H9 (cell line): ENCODE measurements around the gene IGSF9B. TPM values are rescaled to one million over a fixed set of nuclear protein-coding genes. Genes with fewer than 3 reads are reported as not detected.

Experiments
- DNase-seq: peaks from one replicate; pipeline ENCODE4 v3.0.0-alpha.2; 2017
- H2AFZ ChIP-seq: one replicate; pipeline ENCODE4 v1.6.1; 2013; ENCODE audit warnings: mild to moderate bottlenecking, low read length, control low read depth, moderate library complexity
- H2AK5ac ChIP-seq: 2 replicates; pipeline ENCODE4 v1.6.1; 2013; ENCODE audit warnings: low read length, control low read depth, mixed read lengths; ENCODE audit not compliant: insufficient read length
- H2BK120ac ChIP-seq: one replicate; pipeline ENCODE4 v1.6.1; 2013; ENCODE audit warnings: low read depth, mild to moderate bottlenecking, low read length, control low read depth, inconsistent platforms; ENCODE audit not compliant: poor library complexity, severe bottlenecking
- H2BK12ac ChIP-seq: 2 replicates; pipeline ENCODE4 v1.6.1; 2013; ENCODE audit warnings: low read length, control low read depth, mixed read lengths, low read depth; ENCODE audit not compliant: insufficient read length
- H2BK15ac ChIP-seq: 2 replicates; pipeline ENCODE4 v1.6.1; 2013; ENCODE audit warnings: low read depth, low read length, control low read depth
- H2BK20ac ChIP-seq: one replicate; pipeline ENCODE4 v1.6.1; 2013; ENCODE audit warnings: low read depth, mild to moderate bottlenecking, low read length, control low read depth, inconsistent platforms; ENCODE audit not compliant: poor library complexity, severe bottlenecking
- H2BK5ac ChIP-seq: 2 replicates; pipeline ENCODE4 v1.6.1; 2013; ENCODE audit warnings: low read length, control low read depth, mixed read lengths; ENCODE audit not compliant: insufficient read length
- H3K14ac ChIP-seq: 2 replicates; pipeline ENCODE4 v1.6.1; 2013; ENCODE audit warnings: low read length, control low read depth; ENCODE audit not compliant: insufficient read depth
- H3K18ac ChIP-seq: 2 replicates; pipeline ENCODE4 v1.6.1; 2013; ENCODE audit warnings: low read depth, mild to moderate bottlenecking, mixed read lengths, low read length, control low read depth; ENCODE audit not compliant: insufficient read length
- H3K23ac ChIP-seq: 2 replicates; pipeline ENCODE4 v1.6.1; 2013; ENCODE audit warnings: low read length, control low read depth, mixed read lengths, low read depth; ENCODE audit not compliant: insufficient read length
- H3K23me2 ChIP-seq: 2 replicates; pipeline ENCODE4 v1.6.1; 2013; ENCODE audit warnings: low read depth, mild to moderate bottlenecking, mixed read lengths, low read length, control low read depth; ENCODE audit not compliant: insufficient read length, poor library complexity, severe bottlenecking
- H3K27ac ChIP-seq: 2 replicates; pipeline ENCODE4 v1.5.1; 2013; ENCODE audit warnings: low read length, control low read depth, mixed read lengths, low read depth; ENCODE audit not compliant: insufficient read length
- H3K27me3 ChIP-seq: 2 replicates; pipeline ENCODE4 v1.6.1; 2013; ENCODE audit warnings: low read length, control low read depth, inconsistent platforms; ENCODE audit not compliant: insufficient read depth
- H3K4ac ChIP-seq: 2 replicates; pipeline ENCODE4 v1.6.1; 2013; ENCODE audit warnings: low read depth, mild to moderate bottlenecking, control low read depth, inconsistent platforms, low read length, moderate library complexity
- H3K4me1 ChIP-seq: 2 replicates; pipeline ENCODE4 v1.6.1; 2013; ENCODE audit warnings: low read length, control low read depth, inconsistent platforms; ENCODE audit not compliant: insufficient read depth
- H3K4me2 ChIP-seq: 2 replicates; pipeline ENCODE4 v1.6.1; 2013; ENCODE audit warnings: low read length, control low read depth, mixed read lengths; ENCODE audit not compliant: insufficient read length, insufficient read depth
- H3K56ac ChIP-seq: 2 replicates; pipeline ENCODE4 v1.6.1; 2013; ENCODE audit warnings: low read depth, mild to moderate bottlenecking, mixed read lengths, low read length, control low read depth; ENCODE audit not compliant: insufficient read length
- H3K79me1 ChIP-seq: 2 replicates; pipeline ENCODE4 v1.6.1; 2013; ENCODE audit warnings: low read depth, mild to moderate bottlenecking, moderate library complexity, low read length, control low read depth, inconsistent platforms; ENCODE audit not compliant: insufficient read depth, poor library complexity, severe bottlenecking
- H3K79me2 ChIP-seq: 2 replicates; pipeline ENCODE4 v1.6.1; 2013; ENCODE audit warnings: low read length, control low read depth, inconsistent platforms; ENCODE audit not compliant: insufficient read depth
- H3K9ac ChIP-seq: 2 replicates; pipeline ENCODE4 v1.6.1; 2013; ENCODE audit warnings: low read length, control low read depth, mixed read lengths; ENCODE audit not compliant: insufficient read length; ENCODE audit errors: extremely low read depth
- H3K9me3 ChIP-seq: one replicate; pipeline ENCODE4 v1.6.1; 2013; ENCODE audit warnings: low read depth, low read length, inconsistent platforms; ENCODE audit not compliant: control insufficient read depth
- H3T11ph ChIP-seq: one replicate; pipeline ENCODE4 v1.6.1; 2013; ENCODE audit warnings: mild to moderate bottlenecking, low read length, control low read depth, inconsistent platforms
- H4K20me1 ChIP-seq: one replicate; pipeline ENCODE4 v1.6.1; 2013; ENCODE audit not compliant: control insufficient read depth, insufficient read length, insufficient read depth
- H4K5ac ChIP-seq: 2 replicates; pipeline ENCODE4 v1.6.1; 2013; ENCODE audit warnings: low read depth, mild to moderate bottlenecking, mixed read lengths, low read length, control low read depth; ENCODE audit not compliant: insufficient read length
- H4K8ac ChIP-seq: replicated peaks from 2 replicates; pipeline ENCODE4 v1.6.1; 2013; ENCODE audit warnings: low read length, control low read depth, mixed read lengths, low read depth; ENCODE audit not compliant: insufficient read length
- H4K91ac ChIP-seq: 2 replicates; pipeline ENCODE4 v1.6.1; 2013; ENCODE audit warnings: low read depth, mild to moderate bottlenecking, moderate library complexity, mixed read lengths, low read length, control low read depth; ENCODE audit not compliant: insufficient read length
- H3K27ac Mint-ChIP-seq, 3 experiments: 2 replicates in 2 of 3; 3 replicates in 1 of 3; pipeline ENCODE4 v1.8.0; 2020 to 2021; ENCODE audit warnings: mixed read lengths in 3 of 3, mild to moderate bottlenecking in 1 of 3, moderate library complexity in 1 of 3
- H3K27me3 Mint-ChIP-seq: 2 replicates; pipeline ENCODE4 v1.8.0; 2021; ENCODE audit warnings: low read depth, mild to moderate bottlenecking, moderate library complexity, mixed read lengths
- H3K36me3 Mint-ChIP-seq, 3 experiments: 2 replicates in 2 of 3; 3 replicates in 1 of 3; pipeline ENCODE4 v1.8.0; 2020 to 2021; ENCODE audit warnings: low read depth in 3 of 3, mixed read lengths in 3 of 3; ENCODE audit not compliant: insufficient read depth in 1 of 3
- H3K4me1 Mint-ChIP-seq, 2 experiments: 2 replicates each; pipeline ENCODE4 v1.8.0; 2020; ENCODE audit warnings: mixed read lengths in 2 of 2
- H3K4me3 Mint-ChIP-seq, 2 experiments: 2 replicates in 1 of 2; 3 replicates in 1 of 2; pipeline ENCODE4 v1.8.0; 2020 to 2021; ENCODE audit warnings: mild to moderate bottlenecking in 2 of 2, mixed read lengths in 2 of 2, moderate library complexity in 1 of 2
- H3K9me3 Mint-ChIP-seq, 2 experiments: 2 replicates in 1 of 2; 3 replicates in 1 of 2; pipeline ENCODE4 v1.8.0; 2020; ENCODE audit warnings: mild to moderate bottlenecking in 2 of 2, mixed read lengths in 2 of 2, moderate library complexity in 1 of 2
- WGBS: extraction: QIAGEN DNeasy Blood & Tissue Kit; methylation state at CpG from one replicate; pipeline ENCODE4 v1.1.7; 2013; ENCODE audit warnings: missing lambda C conversion rate, low lambda C conversion rate, mixed read lengths; ENCODE audit not compliant: insufficient read length; ENCODE audit errors: extremely low coverage; 5-methylcytosine and 5-hydroxymethylcytosine counted together
- total RNA-seq: library from RNA; stranded (reverse); gene quantifications from 2 replicates; pipeline ENCODE4 v1.2.1, GENCODE V29; 2021
- TF ChIP-seq, protein P1 (sequence below): fragments of 200-600 bp; sonication (generic); conservative IDR thresholded peaks from 3 replicates; pipeline ENCODE4 v1.8.0; 2021; ENCODE audit warnings: antibody characterized with exemption, mild to moderate bottlenecking

Gene IGSF9B
- total RNA-seq, 1 experiment from 2014 or later: 25.7 TPM

DNA sequence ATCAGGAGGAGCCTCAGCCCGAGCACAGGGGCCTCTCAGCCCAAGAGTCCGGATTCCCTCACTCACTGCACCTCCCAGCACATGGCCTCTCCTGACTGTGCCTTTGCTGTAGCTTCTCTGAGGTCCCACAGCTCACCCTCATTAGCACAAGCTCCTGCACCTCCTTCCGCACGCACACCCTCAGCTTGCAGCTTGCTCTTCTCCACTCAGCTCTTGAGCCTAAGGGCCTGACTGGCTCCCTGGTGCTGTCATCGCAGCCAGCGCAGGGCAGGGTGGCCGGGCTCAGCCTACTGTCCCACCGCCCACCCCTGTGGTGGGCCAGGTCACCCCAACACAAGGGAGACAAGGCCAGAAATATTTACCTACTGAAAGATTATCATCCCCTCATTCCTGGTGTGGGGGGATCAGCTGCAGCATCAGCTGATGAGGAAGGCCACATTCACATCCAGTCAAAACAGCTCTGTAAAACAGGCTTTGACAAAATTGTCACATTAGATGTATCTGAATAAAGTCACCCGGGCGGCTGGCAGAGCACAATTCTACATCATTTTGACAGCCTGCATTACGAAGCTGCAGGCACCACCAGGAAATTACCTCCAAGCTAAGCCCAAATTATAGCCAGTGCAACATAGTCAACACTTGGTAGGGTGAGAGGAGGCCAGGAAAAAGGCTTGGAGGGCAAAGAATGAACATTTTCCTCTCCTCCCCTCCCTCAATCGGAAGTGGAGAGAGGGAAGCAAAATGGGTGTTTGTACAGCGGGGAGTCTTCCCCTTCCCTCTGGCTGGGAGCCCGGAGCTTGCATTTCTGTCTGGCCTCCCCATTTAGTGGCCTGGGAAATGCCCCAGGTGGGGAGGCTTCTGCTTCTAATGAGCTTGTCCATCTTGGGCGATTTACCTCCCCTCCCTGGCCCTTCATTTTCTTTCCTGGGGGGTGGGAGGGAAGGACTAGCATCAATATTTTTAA lies 29.5 kb upstream of the IGSF9B start:
- Histone ChIP-seq H2BK20ac (no peak overlapping the region), H2AK5ac (no peak overlapping the region), H3K4ac (no peak overlapping the region), H2BK12ac (no peak overlapping the region), H2AFZ (no peak overlapping the region), H4K20me1 (no peaks in the 10 kb centered on the region), H4K5ac (no peak overlapping the region), H2BK5ac (no peak overlapping the region), H3K27me3 (no peaks in the 10 kb centered on the region), H3K4me2 (no peak overlapping the region), H3T11ph (no peak overlapping the region), H3K9me3 (no peaks in the 10 kb centered on the region), H2BK15ac (no peak overlapping the region), H4K91ac (no peak overlapping the region), H3K4me1 (no peaks in the 10 kb centered on the region), H3K79me1 (no peaks in the 10 kb centered on the region), H3K56ac (no peak overlapping the region), H3K18ac (no peak overlapping the region), H4K8ac (no peak overlapping the region), H3K27ac (no peak overlapping the region), H3K23me2 (no peaks in the 10 kb centered on the region), H3K9ac (no peak overlapping the region), H3K79me2 (no peaks in the 10 kb centered on the region), H3K23ac (no peak overlapping the region), H3K14ac (no peak overlapping the region), H2BK120ac (no peak overlapping the region)
- H3K4me1 Mint-ChIP-seq: peaks cover 2 to 6% of the 10 kb centered on the region in 2 experiments; a peak in 3 of 4 replicates
- no peak overlapping the region for H3K4me3 Mint-ChIP-seq
- H3K27ac Mint-ChIP-seq: no peak overlapping the region; a peak in 1 of 7 replicates
- no peak for DNase-seq
- no CpG with 5 or more reads among the region's 15 CpGs for WGBS
- H3K36me3 Mint-ChIP-seq: no peaks in the 10 kb centered on the region
- TF ChIP-seq, protein P1, sequence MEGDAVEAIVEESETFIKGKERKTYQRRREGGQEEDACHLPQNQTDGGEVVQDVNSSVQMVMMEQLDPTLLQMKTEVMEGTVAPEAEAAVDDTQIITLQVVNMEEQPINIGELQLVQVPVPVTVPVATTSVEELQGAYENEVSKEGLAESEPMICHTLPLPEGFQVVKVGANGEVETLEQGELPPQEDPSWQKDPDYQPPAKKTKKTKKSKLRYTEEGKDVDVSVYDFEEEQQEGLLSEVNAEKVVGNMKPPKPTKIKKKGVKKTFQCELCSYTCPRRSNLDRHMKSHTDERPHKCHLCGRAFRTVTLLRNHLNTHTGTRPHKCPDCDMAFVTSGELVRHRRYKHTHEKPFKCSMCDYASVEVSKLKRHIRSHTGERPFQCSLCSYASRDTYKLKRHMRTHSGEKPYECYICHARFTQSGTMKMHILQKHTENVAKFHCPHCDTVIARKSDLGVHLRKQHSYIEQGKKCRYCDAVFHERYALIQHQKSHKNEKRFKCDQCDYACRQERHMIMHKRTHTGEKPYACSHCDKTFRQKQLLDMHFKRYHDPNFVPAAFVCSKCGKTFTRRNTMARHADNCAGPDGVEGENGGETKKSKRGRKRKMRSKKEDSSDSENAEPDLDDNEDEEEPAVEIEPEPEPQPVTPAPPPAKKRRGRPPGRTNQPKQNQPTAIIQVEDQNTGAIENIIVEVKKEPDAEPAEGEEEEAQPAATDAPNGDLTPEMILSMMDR: no peak
- peaks cover 18% of the 10 kb centered on the region for H3K27me3 Mint-ChIP-seq
- no peaks in the 10 kb centered on the region for H3K9me3 Mint-ChIP-seq
